ENCODE results near the gene MYOM3.

- no peak for TF ChIP-seq EP300 (IDR thresholded peaks at IDR 0.05; ENCODE audit: borderline replicate concordance)
- no peak for TF ChIP-seq NFIC (IDR thresholded peaks at IDR 0.05)
- TF ChIP-seq RAD21 (IDR thresholded peaks at IDR 0.05; ENCODE audit: low read depth) = no peak
- TF ChIP-seq MAX (IDR thresholded peaks at IDR 0.05) = no peak
Measured at GRCh38 chr1:24109686-24110475, 2.1 kb downstream of the MYOM3 start.

Measured in Ishikawa (cell line).